ENCODE measurements around the gene INTS14. TPM values are rescaled to one million over a fixed set of nuclear protein-coding genes. Genes with fewer than 3 reads are reported as not detected.

The INTS14 gene
- total RNA-seq = 28.8 TPM

GRCh38 chr15:65610871-65611718 lies at the start of gene INTS14:
Gene INTS14 (minus strand): TSS chr15:65611131. CDS start chr15:65607380, 3,751 bp downstream.
- ATAC-seq = peak; percentile 99

DNA sequence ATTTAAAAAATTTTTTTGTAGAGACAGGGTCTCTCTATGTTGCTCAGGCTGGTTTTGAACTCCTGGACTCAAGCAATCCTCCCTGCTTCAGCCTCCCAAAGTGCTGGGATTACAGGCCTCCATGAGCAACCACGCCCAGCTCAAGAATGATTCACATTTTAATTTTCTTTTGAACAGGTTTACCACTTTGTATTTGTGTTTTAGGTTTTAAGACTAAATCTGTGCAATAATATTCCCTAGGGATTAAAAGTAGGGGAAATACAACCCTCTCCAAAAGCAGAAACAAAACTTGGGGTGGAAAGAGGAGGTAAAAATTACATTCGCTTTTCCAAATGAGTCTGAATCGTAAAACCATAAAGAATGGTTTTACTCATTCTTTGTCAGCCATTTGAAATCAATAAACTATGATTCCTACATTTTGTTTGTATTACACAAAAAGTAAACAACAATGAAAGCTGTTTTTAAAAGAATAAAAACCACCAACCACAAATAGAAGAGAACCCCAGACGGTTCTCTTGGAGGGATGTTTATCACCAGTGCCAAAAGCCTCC lies 48.6 kb upstream of the INTS14 start:
- no peak for ATAC-seq

DNA sequence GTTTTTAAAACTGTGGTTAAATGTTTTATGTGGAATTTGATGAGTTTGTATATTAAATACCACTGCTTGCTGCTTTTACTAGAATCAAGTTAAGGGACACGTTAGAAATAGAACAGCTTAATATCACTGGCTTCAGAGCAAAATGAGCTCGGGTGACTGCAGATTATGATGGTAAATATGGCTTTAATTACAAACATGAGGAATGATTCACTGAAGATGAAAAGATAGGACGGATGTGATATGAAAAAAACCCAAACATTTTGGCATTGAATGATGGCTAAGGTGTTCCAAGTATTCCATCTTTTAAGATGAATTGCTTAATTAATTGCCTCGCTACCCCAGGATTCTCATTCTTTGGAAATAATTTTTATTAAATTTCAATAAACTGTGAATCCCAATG lies 44.5 kb upstream of the INTS14 start:
- ATAC-seq = no peak

- no peak for ATAC-seq
Observed at GRCh38 chr15:65655026-65655425, 44.1 kb upstream of the INTS14 start.

DNA sequence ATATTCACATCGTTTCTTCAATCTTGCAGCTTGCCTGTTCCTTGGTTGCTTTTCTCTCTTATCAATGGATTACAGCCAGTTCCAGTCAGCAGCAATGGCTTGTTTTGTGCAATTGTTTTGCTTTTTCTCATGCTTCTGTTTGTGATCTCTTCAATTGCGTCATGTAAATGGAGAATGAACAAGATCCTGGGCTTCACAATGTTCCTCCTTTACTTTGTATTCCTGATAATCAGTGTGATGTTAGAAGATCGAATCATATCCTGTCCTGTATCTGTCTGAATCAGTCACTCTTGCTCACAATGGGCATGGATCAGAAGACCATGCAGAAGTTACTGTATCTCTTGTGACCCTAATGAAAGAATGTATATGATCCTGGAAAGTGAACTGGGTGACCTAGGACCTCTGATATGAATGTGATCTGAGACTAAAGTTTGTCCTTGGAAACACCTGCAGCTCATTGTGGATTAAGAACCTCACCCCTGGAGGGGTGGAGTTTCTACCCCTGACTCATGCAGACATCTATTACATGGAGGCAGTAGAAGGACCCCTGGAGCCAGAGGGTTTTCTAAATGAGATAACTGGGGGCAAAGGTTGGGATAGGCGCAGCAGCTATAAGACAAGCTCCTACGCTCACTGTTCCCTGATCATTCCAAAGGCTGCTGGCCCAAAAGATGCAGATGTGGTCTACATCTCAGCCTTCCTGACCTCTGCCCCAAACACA lies 43.0 kb upstream of the INTS14 start:
- ATAC-seq = no peak

DNA sequence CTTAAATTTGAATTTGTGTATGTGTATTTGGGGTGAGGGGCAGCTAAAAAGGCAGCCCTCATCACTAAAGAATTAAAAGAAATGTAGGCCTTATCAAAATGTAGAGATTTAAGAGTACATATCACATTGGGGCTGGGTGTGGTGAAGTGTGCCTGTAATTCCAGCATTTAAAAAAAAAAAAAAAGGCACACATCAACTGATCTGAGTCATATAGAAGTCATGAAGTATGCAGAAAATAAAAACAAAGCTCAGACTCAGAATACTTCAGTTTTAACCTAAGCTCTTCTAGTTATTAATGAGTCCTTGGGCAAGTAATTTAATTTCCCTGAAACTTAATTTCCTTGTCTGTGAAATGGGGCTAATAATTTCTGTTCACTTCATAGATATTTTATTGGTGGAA lies 42.4 kb upstream of the INTS14 start:
- no peak for ATAC-seq

- ATAC-seq = no peak
Observed at GRCh38 chr15:65651831-65652749, 41.2 kb upstream of the INTS14 start.

GRCh38 chr15:65651042-65651322 lies 40.1 kb upstream of the INTS14 start:
- ATAC-seq = no peak

DNA sequence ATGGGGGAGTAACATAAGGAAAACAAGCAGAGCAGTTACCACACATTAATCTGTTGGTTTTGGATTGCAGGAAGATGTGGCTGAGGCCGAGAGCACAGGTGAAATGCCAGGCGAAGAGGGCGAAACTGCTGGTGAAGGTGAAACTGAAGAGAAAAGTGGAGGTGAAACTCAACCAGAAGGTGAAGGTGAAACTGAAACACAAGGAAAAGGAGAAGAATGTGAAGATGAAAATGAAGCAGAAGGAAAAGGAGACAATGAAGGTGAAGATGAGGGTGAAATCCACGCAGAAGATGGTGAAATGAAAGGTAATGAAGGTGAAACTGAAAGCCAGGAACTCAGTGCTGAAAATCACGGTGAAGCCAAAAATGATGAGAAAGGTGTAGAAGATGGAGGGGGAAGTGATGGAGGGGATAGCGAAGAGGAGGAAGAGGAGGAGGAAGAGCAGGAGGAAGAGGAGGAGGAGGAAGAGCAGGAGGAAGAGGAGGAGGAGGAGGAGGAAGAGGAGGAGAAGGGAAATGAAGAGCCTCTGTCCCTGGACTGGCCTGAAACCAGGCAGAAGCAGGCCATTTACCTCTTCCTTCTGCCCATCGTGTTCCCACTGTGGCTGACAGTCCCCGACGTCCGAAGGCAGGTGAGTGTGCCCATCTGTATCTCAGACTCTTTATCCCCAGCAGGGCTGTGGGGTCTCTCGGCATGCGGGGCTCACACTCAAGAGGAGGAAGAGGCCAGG lies 39.5 kb upstream of the INTS14 start:
- no peak for ATAC-seq

DNA sequence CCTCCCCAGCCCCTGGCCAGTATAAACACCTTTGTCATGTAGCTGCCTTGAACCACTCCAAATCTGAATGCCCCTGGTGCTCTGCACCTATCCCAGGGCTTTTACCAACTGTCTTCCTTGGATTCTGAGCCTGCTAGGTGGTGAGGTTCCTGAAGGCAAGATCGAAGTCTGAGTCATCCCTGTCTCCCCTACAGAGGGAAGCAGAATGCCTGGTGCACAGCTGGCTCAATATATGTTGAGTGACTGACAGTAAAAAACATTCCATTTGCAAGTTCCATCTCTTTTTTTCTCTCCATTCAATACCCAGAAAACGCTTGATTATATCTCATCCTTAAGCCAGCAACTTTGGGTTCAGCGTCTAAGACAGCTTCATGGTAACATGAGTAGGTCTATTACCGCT lies 35.6 kb upstream of the INTS14 start:
- ATAC-seq = no peak

DNA sequence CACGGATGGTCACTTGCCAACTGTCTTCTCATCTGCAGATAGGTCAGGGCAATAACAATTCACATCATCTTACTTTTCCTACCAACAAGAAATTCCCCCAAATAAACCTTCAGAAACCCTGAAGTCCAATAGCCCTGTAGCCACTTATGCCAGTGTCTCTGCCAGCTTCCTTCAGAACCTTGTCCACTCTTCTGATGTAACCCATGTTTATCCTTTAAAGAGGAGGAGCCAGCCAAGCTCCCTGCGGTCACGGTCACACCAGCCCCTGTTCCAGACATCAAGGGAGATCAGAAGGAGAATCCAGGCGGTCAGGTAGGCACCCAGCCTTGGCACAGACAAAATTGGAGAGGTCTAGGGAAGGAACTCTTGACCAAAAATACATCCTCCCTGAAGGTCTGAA lies 34.5 kb upstream of the INTS14 start:
- ATAC-seq = no peak

GRCh38 chr15:65644282-65644681 lies 33.4 kb upstream of the INTS14 start:
- ATAC-seq = no peak

GRCh38 chr15:65642594-65642993 lies 31.7 kb upstream of the INTS14 start:
- ATAC-seq = no peak

DNA sequence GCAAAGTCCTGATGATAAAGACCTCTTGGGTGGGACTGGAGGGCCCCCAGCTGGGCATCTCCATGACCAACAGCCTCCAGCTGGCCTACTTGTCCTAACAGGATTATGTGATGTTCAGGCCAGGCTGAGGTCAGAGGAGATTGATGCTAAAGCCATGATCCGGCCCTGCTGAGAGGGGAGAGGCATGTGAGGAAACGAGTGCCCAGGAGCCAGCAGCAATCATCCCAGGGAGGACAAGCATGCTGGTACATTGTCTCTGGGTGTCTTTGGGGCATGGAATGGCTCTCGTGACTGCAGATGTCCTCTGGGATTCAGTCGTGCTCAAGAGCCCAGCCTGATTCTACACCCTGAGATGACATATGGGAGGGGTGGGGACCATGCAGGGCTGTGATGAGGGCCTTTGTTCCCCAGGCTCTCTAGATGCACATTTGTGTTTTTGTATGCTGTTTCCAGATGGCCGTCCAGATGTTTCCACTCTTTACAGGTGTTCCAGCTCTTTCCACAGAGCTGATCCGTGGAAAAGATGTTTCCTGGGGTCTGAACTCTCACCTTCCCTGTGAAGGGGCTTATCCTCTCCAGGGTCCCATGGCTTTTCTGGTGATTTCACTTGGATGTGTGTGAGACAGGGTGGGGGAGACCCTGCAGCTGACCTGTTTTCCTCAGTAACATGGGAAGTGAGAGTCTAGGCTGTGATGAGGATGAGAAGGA lies 31.0 kb upstream of the INTS14 start:
- no peak for ATAC-seq

DNA sequence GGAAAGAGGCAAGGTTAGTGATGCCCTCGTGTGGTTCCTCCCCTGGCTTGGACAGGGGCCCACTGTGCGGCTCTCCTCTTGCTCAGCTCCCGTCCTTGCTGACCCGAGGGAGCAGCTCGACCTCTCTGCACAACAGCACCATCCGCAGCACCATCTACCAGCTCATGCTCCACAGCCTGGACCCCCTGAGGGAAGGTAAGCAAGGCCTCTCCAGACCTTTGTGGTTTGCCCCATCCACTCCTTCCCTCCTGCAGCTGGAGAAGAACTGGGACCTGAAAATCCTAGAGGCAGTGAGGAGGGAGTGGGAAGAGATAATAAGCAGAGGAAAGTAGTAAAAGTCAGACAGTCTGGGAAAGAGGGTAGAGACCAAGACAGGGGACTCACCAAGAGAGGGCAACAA lies 28.6 kb upstream of the INTS14 start:
- no peak for ATAC-seq

- ATAC-seq = peak; percentile 70
Observed at GRCh38 chr15:65638681-65639089, 27.8 kb upstream of the INTS14 start.

DNA sequence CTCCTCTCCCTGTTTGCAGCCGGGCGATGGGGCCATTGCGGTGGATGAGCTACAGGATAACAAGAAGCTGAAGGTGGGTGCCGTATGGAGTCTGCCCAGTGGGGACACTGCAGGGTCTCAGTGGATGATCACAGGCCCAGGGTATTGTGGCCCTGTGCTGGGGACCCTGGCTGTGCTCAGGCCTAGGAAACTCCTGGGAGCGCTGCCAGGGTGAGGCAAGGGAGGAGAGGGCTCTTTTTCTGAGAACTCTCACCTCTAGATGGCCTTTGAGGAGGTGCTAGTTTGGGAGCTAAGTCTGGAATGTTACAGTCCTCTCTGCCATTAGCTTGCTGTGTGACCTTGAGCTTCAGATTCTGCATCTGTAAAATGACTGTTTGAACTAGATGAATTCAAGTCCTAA lies 27.2 kb upstream of the INTS14 start:
- peak; percentile 29 for ATAC-seq

DNA sequence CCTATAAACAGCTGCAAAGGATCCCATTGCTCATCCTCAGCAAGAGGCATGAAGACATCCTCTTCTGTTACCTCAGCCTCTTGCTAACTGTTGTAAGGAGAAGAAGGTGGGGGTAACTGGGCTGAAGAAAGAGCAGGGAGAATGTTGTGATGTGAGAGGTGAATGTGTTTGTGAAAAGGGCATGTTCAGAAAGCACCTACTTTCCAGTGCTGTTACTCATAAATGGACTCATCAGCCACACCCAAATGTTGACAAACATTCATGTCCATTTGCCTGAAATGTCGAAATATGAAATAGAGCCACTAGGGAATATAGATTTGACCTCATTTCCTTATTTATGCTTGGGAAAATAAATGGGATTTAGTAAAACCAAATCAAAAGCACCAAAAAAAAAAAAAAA lies 23.4 kb upstream of the INTS14 start:
- no peak for ATAC-seq

DNA sequence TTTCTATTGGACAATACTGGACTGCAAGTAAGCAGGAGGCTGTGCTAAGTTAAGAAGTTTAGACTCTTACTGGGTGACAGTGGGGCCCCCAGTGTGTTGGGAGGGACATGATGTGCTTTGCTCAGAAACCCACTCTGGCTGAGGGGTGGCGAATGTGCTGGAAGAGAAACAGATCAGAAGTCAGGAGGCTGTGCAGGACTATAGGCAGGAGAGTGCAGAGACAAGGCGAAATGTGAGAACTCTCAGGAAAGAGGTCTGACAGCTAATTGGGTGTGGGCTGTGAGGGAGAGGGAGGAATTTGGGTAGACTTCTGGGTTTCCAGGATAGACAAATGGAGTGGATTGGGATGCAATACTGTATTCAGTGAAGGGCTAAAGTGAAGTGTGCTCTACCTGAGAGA lies 22.8 kb upstream of the INTS14 start:
- ATAC-seq = no peak

- ATAC-seq = no peak
Observed at GRCh38 chr15:65632780-65633375, 21.9 kb upstream of the INTS14 start.

DNA sequence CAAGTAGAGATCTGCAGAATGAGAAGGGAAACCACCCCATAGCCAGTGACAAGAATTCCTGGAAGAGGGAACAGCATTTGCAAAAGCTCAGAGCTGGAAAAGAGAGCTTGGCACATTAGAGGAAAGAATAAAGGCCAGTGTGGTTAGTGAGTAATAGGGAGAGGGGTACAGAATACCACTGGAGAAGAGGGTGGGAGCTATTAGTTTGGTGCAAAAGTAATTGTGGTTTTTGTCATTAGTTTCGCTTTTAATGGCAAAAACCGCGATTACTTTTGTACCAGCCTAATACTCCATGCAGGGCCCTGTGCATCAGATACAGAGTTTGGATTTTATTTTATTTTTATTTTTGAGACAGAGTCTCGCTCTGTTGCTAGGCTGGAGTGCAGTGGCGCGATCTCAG lies 20.6 kb upstream of the INTS14 start:
- ATAC-seq = no peak

All from esophagus mucosa (tissue), 1 donor.